GM23338 (cell line): Measurements from ENCODE around the gene VAMP2. TPM values are rescaled to one million over a fixed set of nuclear protein-coding genes. Genes with fewer than 3 reads are reported as not detected.

Source experiments
- ATAC-seq: fragments of 200-7000 bp; cut with Tn5 transposase; 3 replicates; pipeline ENCODE4 v1.9.1; 2020
- DNase-seq: peaks from one replicate; pipeline ENCODE4 v3.0.0-alpha.2; 2015; ENCODE audit warnings: low spot score
- H2AFZ ChIP-seq: fragments of 200-600 bp; sonication (generic); 2 replicates; pipeline ENCODE4 v1.8.0; 2016; ENCODE audit warnings: antibody characterized with exemption, mild to moderate bottlenecking, moderate library complexity
- H3F3A ChIP-seq: fragments of 200-600 bp; sonication (generic); replicated peaks from 2 replicates; pipeline ENCODE4 v1.8.0; 2017; ENCODE audit warnings: antibody characterized with exemption, mixed run types, low read depth
- H3K27ac ChIP-seq: fragments of 200-600 bp; sonication (generic); 2 replicates; pipeline ENCODE4 v1.6.1; 2016; ENCODE audit warnings: low read depth
- H3K27me3 ChIP-seq: fragments of 200-600 bp; sonication (generic); 2 replicates; pipeline ENCODE4 v1.8.0; 2016; ENCODE audit warnings: mild to moderate bottlenecking, mixed run types, moderate library complexity; ENCODE audit not compliant: insufficient read depth
- H3K36me3 ChIP-seq: fragments of 200-600 bp; sonication (generic); 2 replicates; pipeline ENCODE4 v1.8.0; 2016; ENCODE audit warnings: mild to moderate bottlenecking; ENCODE audit not compliant: insufficient read depth
- H3K4me1 ChIP-seq: fragments of 200-600 bp; sonication (generic); 2 replicates; pipeline ENCODE4 v1.8.0; 2016; ENCODE audit warnings: mild to moderate bottlenecking, moderate library complexity; ENCODE audit not compliant: insufficient read depth
- H3K4me2 ChIP-seq: fragments of 200-600 bp; sonication (generic); 2 replicates; pipeline ENCODE4 v1.7.1; 2017; ENCODE audit warnings: mixed run types
- H3K4me3 ChIP-seq: fragments of 200-600 bp; sonication (generic); 2 replicates; pipeline ENCODE4 v1.6.1; 2016; ENCODE audit warnings: mixed run types
- H3K79me2 ChIP-seq: fragments of 200-600 bp; sonication (generic); replicated peaks from 2 replicates; pipeline ENCODE4 v1.8.0; 2017; ENCODE audit warnings: mild to moderate bottlenecking; ENCODE audit not compliant: insufficient read depth
- H3K9me2 ChIP-seq: fragments of 200-600 bp; sonication (generic); 2 replicates; pipeline ENCODE4 v1.8.0; 2017; ENCODE audit not compliant: insufficient read depth
- H4K20me1 ChIP-seq: fragments of 200-600 bp; sonication (generic); replicated peaks from 2 replicates; pipeline ENCODE4 v1.8.0; 2017; ENCODE audit warnings: mild to moderate bottlenecking; ENCODE audit not compliant: insufficient read depth
- H3K27ac Mint-ChIP-seq: 2 replicates; pipeline ENCODE4 v1.8.0; 2020; ENCODE audit warnings: inconsistent platforms, mild to moderate bottlenecking, moderate library complexity, mixed read lengths
- H3K27me3 Mint-ChIP-seq: 3 replicates; pipeline ENCODE4 v1.8.0; 2022; ENCODE audit warnings: low read depth, mild to moderate bottlenecking, moderate library complexity, mixed read lengths, inconsistent platforms; ENCODE audit not compliant: insufficient read depth, poor library complexity
- H3K36me3 Mint-ChIP-seq: 3 replicates; pipeline ENCODE4 v1.8.0; 2021; ENCODE audit warnings: low read depth, mild to moderate bottlenecking, inconsistent platforms, moderate library complexity, mixed read lengths
- H3K4me1 Mint-ChIP-seq: 3 replicates; pipeline ENCODE4 v1.8.0; 2020; ENCODE audit warnings: mild to moderate bottlenecking, inconsistent platforms, mixed read lengths
- H3K4me3 Mint-ChIP-seq: 3 replicates; pipeline ENCODE4 v1.8.0; 2021; ENCODE audit warnings: moderate library complexity, mild to moderate bottlenecking, inconsistent platforms, mixed read lengths
- H3K9me3 Mint-ChIP-seq: 3 replicates; pipeline ENCODE4 v1.8.0; 2020; ENCODE audit warnings: moderate library complexity, mild to moderate bottlenecking, inconsistent platforms, mixed read lengths
- EZH2 ChIP-seq: fragments of 200-600 bp; sonication (generic); IDR thresholded peaks from one replicate; pipeline ENCODE4 v1.8.0; 2017; ENCODE audit warnings: antibody characterized with exemption, mild to moderate bottlenecking, low read depth; ENCODE audit not compliant: unreplicated experiment
- JUNB ChIP-seq: IDR thresholded peaks from one replicate; pipeline ENCODE4 v1.6.1; 2016; ENCODE audit warnings: antibody characterized with exemption; ENCODE audit not compliant: unreplicated experiment
- POLR2AphosphoS5 ChIP-seq: IDR thresholded peaks from 2 replicates; pipeline ENCODE4 v1.6.1; 2016; ENCODE audit warnings: antibody characterized with exemption, low read depth
- REST ChIP-seq: IDR thresholded peaks from one replicate; pipeline ENCODE4 v1.6.1; 2018; ENCODE audit warnings: antibody characterized with exemption; ENCODE audit not compliant: unreplicated experiment
- STAT1 ChIP-seq: IDR thresholded peaks from one replicate; pipeline ENCODE4 v1.6.1; 2016; ENCODE audit warnings: antibody characterized with exemption; ENCODE audit not compliant: unreplicated experiment
- ZNF462 ChIP-seq: fragments of 250-450 bp; sonication (Bioruptor Pico); IDR thresholded peaks from 2 replicates; pipeline ENCODE4 v1.5.0; 2020; ENCODE audit warnings: mild to moderate bottlenecking, moderate library complexity
- polyA plus RNA-seq: library from polyadenylated mRNA; unstranded; fragments of >200 nt; fragmentation: Nextera tagmentation; extraction: Ambion mirVana; gene quantifications from 2 replicates; pipeline ENCODE4 v1.2.1, GENCODE V29; 2016
- total RNA-seq: library from RNA; depleted of rRNA; stranded (reverse); fragments of >200 nt; shearing (Covaris generic); gene quantifications from 2 replicates; pipeline ENCODE4 v1.2.3, GENCODE V29; 2014

Gene VAMP2
- total and polyA plus RNA-seq, 2 experiments from 2014 or later, result 6.9 to 32.3 TPM

- DNase-seq (no peak), ATAC-seq (no peak)
- Histone ChIP-seq H3K36me3 (peaks cover 5% of the 10 kb centered on the region; the same call in 1 of the 2 replicates), H3K4me1 (peaks cover 26% of the 10 kb centered on the region), H3F3A (peaks cover 15% of the 10 kb centered on the region; the same call in 1 of the 2 replicates), H4K20me1 (peaks cover 5% of the 10 kb centered on the region), H2AFZ (no peak overlapping the region), H3K4me2 (peak overlapping the region; percentile 36; the same call in 1 of the 2 replicates), H3K27me3 (no peaks in the 10 kb centered on the region), H3K27ac (no peak overlapping the region; the same call in 1 of the 2 replicates), H3K9me2 (no peaks in the 10 kb centered on the region), H3K79me2 (peaks cover 12% of the 10 kb centered on the region; the same call in 1 of the 2 replicates), H3K4me3 (no peak overlapping the region; the same call in 1 of the 2 replicates)
- TF ChIP-seq POLR2AphosphoS5 (no peak), EZH2 (no peak), ZNF462 (CRISPR knock-in tag) (no peak)
- peak overlapping the region; percentile 78; the same call in 2 of the 3 replicates for H3K4me3 Mint-ChIP-seq
- 0 out of 2 replicates have a peak overlapping the region, but pooled peaks have one; percentile 69 for H3K27ac Mint-ChIP-seq
- H3K4me1 Mint-ChIP-seq, result peaks cover 41% of the 10 kb centered on the region
- peaks cover 26% of the 10 kb centered on the region for H3K36me3 Mint-ChIP-seq
- H3K27me3 Mint-ChIP-seq, result peaks cover 24% of the 10 kb centered on the region
- H3K9me3 Mint-ChIP-seq, result no peaks in the 10 kb centered on the region
Measured at GRCh38 chr17:8160741-8161221, 2.0 kb downstream of the VAMP2 start.

- Mint-ChIP-seq H3K36me3 (peaks cover 26% of the 10 kb centered on the region), H3K27ac (peak overlapping the region; percentile 54), H3K27me3 (peaks cover 25% of the 10 kb centered on the region), H3K4me3 (peak overlapping the region; percentile 78; the same call in 2 of the 3 replicates), H3K4me1 (peaks cover 41% of the 10 kb centered on the region), H3K9me3 (no peaks in the 10 kb centered on the region)
- H2AFZ ChIP-seq, result no peak overlapping the region
- TF ChIP-seq EZH2 (no peak), JUNB (no peak), STAT1 (no peak), REST (no peak)
- H3K79me2 ChIP-seq, result peaks cover 14% of the 10 kb centered on the region; the same call in 1 of the 2 replicates
- no peak for DNase-seq
- ATAC-seq, result no peak
- no peak overlapping the region for H3K4me3 ChIP-seq
- no peaks in the 10 kb centered on the region for H3K9me2 ChIP-seq
- peaks cover 5% of the 10 kb centered on the region; the same call in 1 of the 2 replicates for H3K36me3 ChIP-seq
- H4K20me1 ChIP-seq, result peaks cover 5% of the 10 kb centered on the region
- no peaks in the 10 kb centered on the region for H3K27me3 ChIP-seq
- no peak overlapping the region for H3K4me2 ChIP-seq
- H3K27ac ChIP-seq, result no peak overlapping the region; the same call in 1 of the 2 replicates
- peaks cover 18% of the 10 kb centered on the region; the same call in 1 of the 2 replicates for H3F3A ChIP-seq
- peaks cover 32% of the 10 kb centered on the region for H3K4me1 ChIP-seq
Measured at GRCh38 chr17:8160224-8160577, 2.5 kb downstream of the VAMP2 start.
